PC-3 (cell line): ENCODE results near the gene ATP12A. TPM values are rescaled to one million over a fixed set of nuclear protein-coding genes. Genes with fewer than 3 reads are reported as not detected.

Source experiments
- ATAC-seq: fragments of 200-7000 bp; cut with Tn5 transposase; 2 replicates; pipeline ENCODE4 v1.9.1; 2020; ENCODE audit warnings: mild to moderate bottlenecking, moderate library complexity
- BruUV-seq: library from RNA; stranded (reverse); fragments of 400-500 nt; replicated peaks from 2 replicates; lab custom pipeline; 2021; lab: Mats Ljungman, UMichigan
- CTCF ChIA-PET: fragments of 300-600 bp; sonication (Branson Sonifier 250); formaldehyde crosslinking; loops from one replicate; lab custom pipeline; 2022; ENCODE audit warnings: antibody characterized with exemption; lab: Charles Lee
- POLR2A ChIA-PET: fragments of 300-600 bp; sonication (Branson Sonifier 250); formaldehyde crosslinking; loops from one replicate; lab custom pipeline; 2022; ENCODE audit warnings: antibody characterized with exemption; ENCODE audit not compliant: unreplicated experiment; lab: Charles Lee
- DNase-seq: peaks from one replicate; pipeline ENCODE4 v3.0.0-alpha.2; 2015
- H2AFZ ChIP-seq: fragments of 300-600 bp; sonication (generic); 2 replicates; pipeline ENCODE4 v1.6.0; 2016; ENCODE audit warnings: antibody characterized with exemption, low read length
- H3F3A ChIP-seq: fragments of 300-600 bp; sonication (generic); one replicate; pipeline ENCODE4 v1.6.0; 2017; ENCODE audit warnings: antibody characterized with exemption, low read length, control low read depth, mild to moderate bottlenecking; ENCODE audit not compliant: unreplicated experiment
- H3K27ac ChIP-seq: fragments of 300-600 bp; sonication (generic); 2 replicates; pipeline ENCODE4 v1.5.1; 2016; ENCODE audit warnings: mild to moderate bottlenecking, low read length
- H3K27me3 ChIP-seq: fragments of 300-600 bp; sonication (generic); 2 replicates; pipeline ENCODE4 v1.6.1; 2016; ENCODE audit warnings: low read length, mixed read lengths
- H3K36me3 ChIP-seq: fragments of 300-600 bp; sonication (generic); 2 replicates; pipeline ENCODE4 v1.6.1; 2016; ENCODE audit warnings: low read depth, mixed run types, low read length, mixed read lengths
- H3K4me1 ChIP-seq: fragments of 300-600 bp; sonication (generic); 2 replicates; pipeline ENCODE4 v1.5.1; 2016; ENCODE audit warnings: low read length; ENCODE audit not compliant: insufficient read depth
- H3K4me2 ChIP-seq: fragments of 300-600 bp; sonication (generic); 2 replicates; pipeline ENCODE4 v1.6.0; 2016; ENCODE audit warnings: low read length
- H3K4me3 ChIP-seq: fragments of 300-600 bp; sonication (generic); 2 replicates; pipeline ENCODE4 v1.5.1; 2016; ENCODE audit warnings: mild to moderate bottlenecking, low read length, mixed read lengths
- H3K79me2 ChIP-seq: fragments of 300-600 bp; sonication (generic); 2 replicates; pipeline ENCODE4 v1.6.1; 2017; ENCODE audit warnings: low read length, mixed read lengths
- H3K9ac ChIP-seq: fragments of 300-600 bp; sonication (generic); 2 replicates; pipeline ENCODE4 v1.6.0; 2016; ENCODE audit warnings: mild to moderate bottlenecking, low read length
- H3K9me2 ChIP-seq: fragments of 300-600 bp; sonication (generic); replicated peaks from 2 replicates; pipeline ENCODE4 v1.6.1; 2016; ENCODE audit warnings: mixed run types, low read length, mixed read lengths
- H3K9me3 ChIP-seq: fragments of 300-600 bp; sonication (generic); 2 replicates; pipeline ENCODE4 v1.6.1; 2016; ENCODE audit warnings: low read length, mixed read lengths
- H4K20me1 ChIP-seq: fragments of 300-600 bp; sonication (generic); 2 replicates; pipeline ENCODE4 v1.6.1; 2016; ENCODE audit warnings: low read length, mixed read lengths
- EZH2 ChIP-seq: fragments of 300-600 bp; sonication (generic); IDR thresholded peaks from one replicate; pipeline ENCODE4 v1.6.1; 2017; ENCODE audit warnings: antibody characterized with exemption, mild to moderate bottlenecking, low read length; ENCODE audit not compliant: unreplicated experiment
- EZH2phosphoT487 ChIP-seq: fragments of 300-600 bp; sonication (generic); IDR thresholded peaks from 2 replicates; pipeline ENCODE4 v1.6.1; 2018; ENCODE audit warnings: mild to moderate bottlenecking, antibody characterized with exemption, low read length, borderline replicate concordance
- intact Hi-C: fragments of 100-400 bp; cut with micrococcal nuclease; formaldehyde crosslinking; loops from 2 replicates; pipeline ENCODE4 v1.9.0; 2023
- total RNA-seq: library from RNA; depleted of rRNA; stranded (reverse); fragments of >200 nt; gene quantifications from 2 replicates; pipeline ENCODE4 v1.2.3, GENCODE V29; 2014
- TF ChIP-seq, protein P1 (sequence below): fragments of 300-600 bp; sonication (generic); conservative IDR thresholded peaks from 2 replicates; pipeline ENCODE4 v1.5.1; 2017; ENCODE audit warnings: antibody characterized with exemption, low read depth, mild to moderate bottlenecking, low read length

ATP12A gene
- total RNA-seq, 1 experiment from 2014 or later = 0.11 TPM

DNA sequence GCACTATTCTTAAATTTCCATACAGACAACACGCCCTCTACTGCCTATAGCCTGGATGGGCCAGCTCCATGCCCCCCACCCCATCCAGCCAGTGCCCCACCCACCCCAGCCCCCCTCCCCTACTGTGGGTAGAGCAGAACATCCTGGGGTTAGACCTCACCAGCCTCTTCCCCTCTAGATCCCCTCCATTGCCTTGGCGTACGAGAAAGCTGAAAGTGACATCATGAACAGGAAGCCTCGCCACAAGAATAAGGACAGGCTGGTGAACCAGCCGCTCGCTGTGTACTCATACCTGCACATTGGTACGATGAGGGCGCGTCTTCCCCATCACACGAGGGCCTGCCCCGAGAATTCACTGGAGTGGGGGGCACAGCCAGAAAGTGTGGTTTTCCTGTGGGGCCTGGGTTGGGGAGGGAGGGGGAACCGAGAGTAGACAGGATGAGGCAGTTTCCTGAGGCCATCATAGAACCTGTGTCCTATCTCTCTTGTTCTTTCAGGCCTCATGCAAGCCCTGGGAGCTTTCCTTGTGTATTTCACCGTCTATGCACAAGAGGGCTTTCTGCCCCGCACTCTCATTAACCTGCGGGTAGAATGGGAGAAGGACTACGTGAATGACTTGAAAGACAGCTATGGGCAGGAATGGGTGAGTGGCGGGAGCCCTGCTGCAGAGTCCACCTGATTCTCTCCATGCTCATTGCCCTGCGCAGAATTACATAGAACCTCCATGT lies 29.1 kb downstream of the ATP12A start:
- CTCF ChIA-PET = no interaction called here

DNA sequence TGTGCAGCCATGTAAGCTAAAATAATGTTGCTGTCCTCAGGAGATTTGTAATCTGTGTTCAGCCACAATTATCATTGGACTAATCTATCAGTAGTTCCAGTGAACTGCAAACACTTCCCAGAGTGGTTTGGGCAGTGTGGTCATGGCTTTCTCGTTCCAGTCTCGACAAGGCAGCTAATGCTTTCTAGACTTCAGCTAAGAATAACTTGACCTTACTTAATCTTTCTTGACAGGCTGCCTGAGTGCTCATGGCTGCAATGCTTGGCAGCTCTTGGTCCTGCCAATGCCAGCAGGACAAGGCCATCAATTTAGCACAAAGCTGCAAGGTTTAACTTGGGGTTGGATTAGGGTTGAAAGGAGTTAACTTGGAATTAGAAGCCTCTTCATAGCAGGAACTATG lies 32.8 kb downstream of the ATP12A start:
- Histone ChIP-seq H3K36me3 (no peaks in the 10 kb centered on the region), H3K4me1 (no peaks in the 10 kb centered on the region), H3K9me3 (no peaks in the 10 kb centered on the region), H3K9me2 (no peaks in the 10 kb centered on the region), H3F3A (no peaks in the 10 kb centered on the region), H3K79me2 (no peaks in the 10 kb centered on the region), H4K20me1 (no peaks in the 10 kb centered on the region), H3K4me3 (no peak overlapping the region), H3K27me3 (peaks cover 36% of the 10 kb centered on the region), H2AFZ (no peak overlapping the region), H3K4me2 (no peak overlapping the region), H3K27ac (no peak overlapping the region), H3K9ac (no peak overlapping the region)
- POLR2A ChIA-PET = no interaction called here
- no peak for TF ChIP-seq EZH2
- TF ChIP-seq EZH2phosphoT487 = no peak
- CTCF ChIA-PET = no interaction called here
- DNase-seq = no peak
- no TSS peak for BruUV-seq
- ATAC-seq = no peak
- intact Hi-C loops = no loop called here

More for the DNA sequence above, 29.1 kb downstream of the ATP12A start:
- no peak for DNase-seq
- Histone ChIP-seq H3K27me3 (peaks cover 26% of the 10 kb centered on the region), H3K27ac (no peak overlapping the region), H4K20me1 (no peaks in the 10 kb centered on the region), H2AFZ (no peak overlapping the region), H3F3A (no peaks in the 10 kb centered on the region), H3K4me2 (no peak overlapping the region), H3K9ac (no peak overlapping the region), H3K9me3 (no peaks in the 10 kb centered on the region), H3K4me3 (no peak overlapping the region), H3K4me1 (no peaks in the 10 kb centered on the region), H3K79me2 (no peaks in the 10 kb centered on the region), H3K9me2 (no peaks in the 10 kb centered on the region), H3K36me3 (no peaks in the 10 kb centered on the region)
- intact Hi-C loops = no loop called here
- no TSS peak for BruUV-seq
- TF ChIP-seq EZH2phosphoT487 (no peak), EZH2 (no peak)
- TF ChIP-seq, protein P1, sequence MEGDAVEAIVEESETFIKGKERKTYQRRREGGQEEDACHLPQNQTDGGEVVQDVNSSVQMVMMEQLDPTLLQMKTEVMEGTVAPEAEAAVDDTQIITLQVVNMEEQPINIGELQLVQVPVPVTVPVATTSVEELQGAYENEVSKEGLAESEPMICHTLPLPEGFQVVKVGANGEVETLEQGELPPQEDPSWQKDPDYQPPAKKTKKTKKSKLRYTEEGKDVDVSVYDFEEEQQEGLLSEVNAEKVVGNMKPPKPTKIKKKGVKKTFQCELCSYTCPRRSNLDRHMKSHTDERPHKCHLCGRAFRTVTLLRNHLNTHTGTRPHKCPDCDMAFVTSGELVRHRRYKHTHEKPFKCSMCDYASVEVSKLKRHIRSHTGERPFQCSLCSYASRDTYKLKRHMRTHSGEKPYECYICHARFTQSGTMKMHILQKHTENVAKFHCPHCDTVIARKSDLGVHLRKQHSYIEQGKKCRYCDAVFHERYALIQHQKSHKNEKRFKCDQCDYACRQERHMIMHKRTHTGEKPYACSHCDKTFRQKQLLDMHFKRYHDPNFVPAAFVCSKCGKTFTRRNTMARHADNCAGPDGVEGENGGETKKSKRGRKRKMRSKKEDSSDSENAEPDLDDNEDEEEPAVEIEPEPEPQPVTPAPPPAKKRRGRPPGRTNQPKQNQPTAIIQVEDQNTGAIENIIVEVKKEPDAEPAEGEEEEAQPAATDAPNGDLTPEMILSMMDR = no peak
- POLR2A ChIA-PET = no interaction called here
- ATAC-seq = no peak

DNA sequence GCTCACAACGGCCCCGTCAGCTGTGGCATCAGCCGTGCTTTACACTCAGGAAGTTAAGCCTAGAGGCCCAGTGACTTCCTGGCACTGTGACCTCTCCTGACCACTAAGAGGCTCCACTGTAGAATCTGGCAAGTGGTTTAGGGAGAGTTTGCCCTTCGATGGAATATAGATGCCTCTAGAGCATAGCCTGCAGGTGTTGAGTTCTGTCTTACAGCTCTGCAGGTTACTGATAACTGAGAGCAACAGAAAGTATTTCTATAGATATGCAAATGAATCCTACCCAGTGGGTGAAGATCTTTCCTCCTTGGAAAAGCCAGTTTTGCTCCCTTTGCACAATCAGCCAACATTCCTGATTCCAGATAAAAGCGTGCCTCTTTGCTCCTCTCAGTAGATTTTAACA lies 35.8 kb downstream of the ATP12A start:
- intact Hi-C loops = no loop called here
- no peak for ATAC-seq
- DNase-seq = no peak

More for the DNA sequence above, 35.8 kb downstream of the ATP12A start:
- no peak overlapping the region for H3K9ac ChIP-seq
- H3K4me2 ChIP-seq = no peak overlapping the region
- no peaks in the 10 kb centered on the region for H3K9me3 ChIP-seq
- H3K36me3 ChIP-seq = no peaks in the 10 kb centered on the region
- no peaks in the 10 kb centered on the region for H3K79me2 ChIP-seq
- no peaks in the 10 kb centered on the region for H3K9me2 ChIP-seq
- TF ChIP-seq, protein P1 = no peak
- TF ChIP-seq EZH2 (no peak), EZH2phosphoT487 (no peak)
- no peaks in the 10 kb centered on the region for H3F3A ChIP-seq
- no peak overlapping the region for H2AFZ ChIP-seq
- H3K27ac ChIP-seq = no peak overlapping the region
- no peaks in the 10 kb centered on the region for H3K4me1 ChIP-seq
- ChIA-PET CTCF (no interaction called here), POLR2A (no interaction called here)
- no TSS peak for BruUV-seq
- H3K4me3 ChIP-seq = no peak overlapping the region
- H3K27me3 ChIP-seq = peaks cover 54% of the 10 kb centered on the region
- H4K20me1 ChIP-seq = no peaks in the 10 kb centered on the region
